D721Med (cell line): Measurements from ENCODE around the gene UBAC1.

ENCODE experiments used
- DNase-seq: peaks from one replicate; pipeline ENCODE4 v3.0.0; 2011; ENCODE audit warnings: low spot score; ENCODE audit not compliant: insufficient read length
- FAIRE-seq: peaks from 2 replicates; lab custom pipeline; 2011; peaks lifted over from hg19 to GRCh38; lab: Jason Lieb, UNC
- CTCF ChIP-seq: IDR thresholded peaks from 2 replicates; pipeline ENCODE4 v1.5.1; 2012; ENCODE audit warnings: mild to moderate bottlenecking, control low read depth; ENCODE audit not compliant: insufficient read depth; ENCODE audit errors: missing control alignments

UBAC1 gene

GRCh38 chr9:135928074-135928730, 33.0 kb downstream of the UBAC1 start:
- no peak for FAIRE-seq
- DNase-seq: no peak
- no peak for TF ChIP-seq CTCF

- FAIRE-seq (no peak), DNase-seq (no peak)
- no peak for TF ChIP-seq CTCF
Measured at GRCh38 chr9:135927195-135928013, 33.8 kb downstream of the UBAC1 start.

GRCh38 chr9:135926402-135927194, 34.6 kb downstream of the UBAC1 start:
- DNase-seq (no peak), FAIRE-seq (no peak)
- TF ChIP-seq CTCF: no peak

GRCh38 chr9:135925496-135926133, 35.6 kb downstream of the UBAC1 start:
- TF ChIP-seq CTCF: no peak
- DNase-seq (no peak), FAIRE-seq (no peak)

GRCh38 chr9:135924628-135925338, 36.4 kb downstream of the UBAC1 start:
- TF ChIP-seq CTCF: no peak
- no peak for FAIRE-seq
- DNase-seq: no peak

- TF ChIP-seq CTCF: no peak
- FAIRE-seq: no peak
- DNase-seq: no peak
Measured at GRCh38 chr9:135923508-135923907, 37.7 kb downstream of the UBAC1 start.
